HCT116 (cell line): ENCODE measurements around the gene IRF8. TPM values are rescaled to one million over a fixed set of nuclear protein-coding genes. Genes with fewer than 3 reads are reported as not detected.

Experiments used
- ATAC-seq: fragments of 200-7000 bp; cut with Tn5 transposase; 2 replicates; pipeline ENCODE4 v1.9.1; 2020; ENCODE audit warnings: mild to moderate bottlenecking, moderate library complexity
- BruUV-seq: library from RNA; stranded (reverse); fragments of 400-500 nt; replicated peaks from 2 replicates; lab custom pipeline; 2021; lab: Mats Ljungman, UMichigan
- CTCF ChIA-PET: fragments of 300-600 bp; sonication (Branson Sonifier 250); formaldehyde crosslinking; loops from one replicate; lab custom pipeline; 2021; ENCODE audit warnings: antibody characterized with exemption; lab: Charles Lee
- POLR2A ChIA-PET: fragments of 300-600, 350-600 bp; sonication (Branson Sonifier 250); formaldehyde crosslinking; loops from one replicate; lab custom pipeline; 2021; ENCODE audit warnings: antibody characterized with exemption; lab: Charles Lee
- RAD21 ChIA-PET, 2 experiments: fragments of 300-600 bp; sonication (Branson Sonifier 250); formaldehyde crosslinking; loops; one replicate each; lab custom pipeline; 2023; ENCODE audit warnings: low total read pairs in 2 of 2; ENCODE audit not compliant: uncharacterized antibody in 2 of 2, unreplicated experiment in 2 of 2, low non-redundant PET in 1 of 2; lab: Charles Lee
- DNase-seq: peaks from one replicate; pipeline ENCODE4 v3.0.0-alpha.2; 2010; ENCODE audit warnings: low read depth, low spot score
- H2AFZ ChIP-seq: fragments of 200-600 bp; shearing (Covaris generic), sonication (generic); 2 replicates; pipeline ENCODE4 v1.6.1; 2017; ENCODE audit warnings: low read depth, mixed run types, mixed read lengths, antibody characterized with exemption, low read length; ENCODE audit not compliant: poor library complexity, severe bottlenecking
- H3K27ac ChIP-seq: 2 replicates; pipeline ENCODE4 v1.5.1; 2012; ENCODE audit warnings: low read depth, low read length
- H3K27me3 ChIP-seq: fragments of 200-600 bp; sonication (generic); 2 replicates; pipeline ENCODE4 v1.6.1; 2016; ENCODE audit warnings: mixed run types, low read length, mixed read lengths; ENCODE audit not compliant: insufficient read depth
- H3K36me3 ChIP-seq, 2 experiments: fragments of 200-500 bp in 1 of 2; fragments of 200-600 bp in 1 of 2; sonication (Bioruptor generic) in 1 of 2; sonication (generic) in 1 of 2; 2 replicates each; pipeline versions ENCODE4 v1.5.1 to v1.6.1; 2014 to 2016; ENCODE audit warnings: low read length in 2 of 2, inconsistent platforms in 1 of 2, mixed read lengths in 1 of 2, mixed run types in 1 of 2; ENCODE audit not compliant: insufficient read depth in 2 of 2, control insufficient read depth in 1 of 2
- H3K4me1 ChIP-seq, 2 experiments: fragments of 200-600 bp in 1 of 2; sonication (generic) in 1 of 2; 2 replicates each; pipeline versions ENCODE4 v1.5.1 to v1.6.1; 2012 to 2017; ENCODE audit warnings: low read length in 2 of 2, inconsistent platforms in 1 of 2, mild to moderate bottlenecking in 1 of 2, mixed read lengths in 1 of 2, mixed run types in 1 of 2, moderate library complexity in 1 of 2; ENCODE audit not compliant: insufficient read depth in 2 of 2, control insufficient read depth in 1 of 2
- H3K4me2 ChIP-seq: fragments of 200-600 bp; sonication (generic); 2 replicates; pipeline ENCODE4 v1.6.1; 2017; ENCODE audit warnings: mixed run types, low read length, mixed read lengths
- H3K4me3 ChIP-seq, 2 experiments: fragments of 200-600 bp in 1 of 2; sonication (generic) in 1 of 2; replicated peaks in 1 of 2; 2 replicates each; pipeline ENCODE4 v1.5.1; 2011 to 2016; ENCODE audit warnings: low read length in 2 of 2, control low read depth in 1 of 2, low read depth in 1 of 2, mild to moderate bottlenecking in 1 of 2, mixed read lengths in 1 of 2, mixed run types in 1 of 2
- H3K79me2 ChIP-seq: fragments of 200-600 bp; sonication (generic); 2 replicates; pipeline ENCODE4 v1.6.1; 2017; ENCODE audit warnings: mild to moderate bottlenecking, mixed run types, low read length, moderate library complexity, mixed read lengths; ENCODE audit not compliant: insufficient read depth
- H3K9ac ChIP-seq: fragments of 200-600 bp; sonication (generic); 2 replicates; pipeline ENCODE4 v1.6.1; 2016; ENCODE audit warnings: low read length, mixed read lengths
- H3K9me2 ChIP-seq: fragments of 200-600 bp; sonication (generic), shearing (Covaris generic); 2 replicates; pipeline ENCODE4 v1.6.1; 2017; ENCODE audit warnings: mixed run types, mild to moderate bottlenecking, moderate library complexity; ENCODE audit not compliant: insufficient read depth
- H3K9me3 ChIP-seq, 2 experiments: fragments of 200-500 bp in 1 of 2; fragments of 200-600 bp in 1 of 2; sonication (Bioruptor generic) in 1 of 2; sonication (generic) in 1 of 2; 2 replicates each; pipeline ENCODE4 v1.6.1; 2014 to 2017; ENCODE audit warnings: low read length in 2 of 2, mixed read lengths in 2 of 2, inconsistent platforms in 1 of 2, low read depth in 1 of 2, mild to moderate bottlenecking in 1 of 2, mixed run types in 1 of 2, moderate library complexity in 1 of 2; ENCODE audit not compliant: control insufficient read depth in 1 of 2, insufficient read depth in 1 of 2
- H4K20me1 ChIP-seq: fragments of 200-600 bp; sonication (generic), shearing (Covaris generic); 2 replicates; pipeline ENCODE4 v1.6.1; 2017; ENCODE audit warnings: mixed run types, mild to moderate bottlenecking, moderate library complexity; ENCODE audit not compliant: insufficient read depth
- SRF ChIP-seq: IDR thresholded peaks from 2 replicates; pipeline ENCODE4 v1.6.1; 2012; ENCODE audit warnings: low read depth
- ZFX ChIP-seq: fragments of 450-650 bp; IDR thresholded peaks from 2 replicates; pipeline ENCODE4 v1.6.1; 2017
- intact Hi-C: fragments of 100-400 bp; cut with micrococcal nuclease; formaldehyde crosslinking; loops from 2 replicates; pipeline ENCODE4 v1.10.0; 2022
- total RNA-seq: library from RNA; stranded (reverse); gene quantifications from one replicate; pipeline ENCODE4 v1.2.1, GENCODE V29; 2021; ENCODE audit not compliant: unreplicated experiment
- TF ChIP-seq, protein P1 (sequence below), 3 experiments: fragments of 200-600 bp in 1 of 3; sonication (generic) in 1 of 3; IDR thresholded peaks in 2 of 3; conservative IDR thresholded peaks in 1 of 3; 2 replicates each; pipeline ENCODE4 v1.5.1; 2012 to 2017; ENCODE audit warnings: low read depth in 2 of 3, low read length in 2 of 3, antibody characterized with exemption in 1 of 3, borderline replicate concordance in 1 of 3, control low read depth in 1 of 3, mild to moderate bottlenecking in 1 of 3, mixed read lengths in 1 of 3, mixed run types in 1 of 3, moderate library complexity in 1 of 3; ENCODE audit not compliant: insufficient read depth in 1 of 3

IRF8 gene
- total RNA-seq, 1 experiment from 2014 or later = 0.61 TPM

GRCh38 chr16:85960486-85961046, 61.6 kb downstream of the IRF8 start:
- CTCF ChIA-PET = interaction anchor here (1.9 kb wide), 1 partner anchor 141 kb away, joined by 4 read pairs; no protein-coding TSS in a partner anchor
- ATAC-seq (no peak), DNase-seq (no peak)
- Histone ChIP-seq H4K20me1 (no peaks in the 10 kb centered on the region), H3K9me2 (no peaks in the 10 kb centered on the region), H2AFZ (no peak overlapping the region), H3K79me2 (no peaks in the 10 kb centered on the region), H3K9me3 (no peaks in the 10 kb centered on the region), H3K4me2 (no peak overlapping the region), H3K9ac (no peak overlapping the region), H3K27ac (no peak overlapping the region), H3K4me3 (no peak overlapping the region), H3K36me3 (no peaks in the 10 kb centered on the region), H3K27me3 (peaks cover 10% of the 10 kb centered on the region; the same call in 1 of the 2 replicates), H3K4me1 (no peaks in the 10 kb centered on the region)
- POLR2A ChIA-PET = no interaction called here
- BruUV-seq = no TSS peak
- RAD21 ChIA-PET = no interaction called here
- TF ChIP-seq SRF = no peak
- intact Hi-C loops = loop anchor here (10.0 kb wide), 1 partner anchor 56 kb away; no protein-coding TSS in a partner anchor

GRCh38 chr16:85961988-85962915, 63.3 kb downstream of the IRF8 start:
- no peak overlapping the region for H3K27ac ChIP-seq
- no peaks in the 10 kb centered on the region for H4K20me1 ChIP-seq
- TF ChIP-seq, protein P1, sequence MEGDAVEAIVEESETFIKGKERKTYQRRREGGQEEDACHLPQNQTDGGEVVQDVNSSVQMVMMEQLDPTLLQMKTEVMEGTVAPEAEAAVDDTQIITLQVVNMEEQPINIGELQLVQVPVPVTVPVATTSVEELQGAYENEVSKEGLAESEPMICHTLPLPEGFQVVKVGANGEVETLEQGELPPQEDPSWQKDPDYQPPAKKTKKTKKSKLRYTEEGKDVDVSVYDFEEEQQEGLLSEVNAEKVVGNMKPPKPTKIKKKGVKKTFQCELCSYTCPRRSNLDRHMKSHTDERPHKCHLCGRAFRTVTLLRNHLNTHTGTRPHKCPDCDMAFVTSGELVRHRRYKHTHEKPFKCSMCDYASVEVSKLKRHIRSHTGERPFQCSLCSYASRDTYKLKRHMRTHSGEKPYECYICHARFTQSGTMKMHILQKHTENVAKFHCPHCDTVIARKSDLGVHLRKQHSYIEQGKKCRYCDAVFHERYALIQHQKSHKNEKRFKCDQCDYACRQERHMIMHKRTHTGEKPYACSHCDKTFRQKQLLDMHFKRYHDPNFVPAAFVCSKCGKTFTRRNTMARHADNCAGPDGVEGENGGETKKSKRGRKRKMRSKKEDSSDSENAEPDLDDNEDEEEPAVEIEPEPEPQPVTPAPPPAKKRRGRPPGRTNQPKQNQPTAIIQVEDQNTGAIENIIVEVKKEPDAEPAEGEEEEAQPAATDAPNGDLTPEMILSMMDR (IDR thresholded peaks at IDR 0.05 in 2 of 3, conservative IDR thresholded peaks at IDR 0.05 in 1 of 3; ENCODE audit: borderline replicate concordance in 1 of 3, insufficient read depth in 1 of 3, low read depth in 2 of 3, low read length in 2 of 3) = peak in 2 of 3 experiments; percentile 25 to 48; a peak in 3 of 6 replicates
- TF ChIP-seq ZFX = no peak
- peaks cover 21% of the 10 kb centered on the region for H3K27me3 ChIP-seq
- H3K36me3 ChIP-seq = no peaks in the 10 kb centered on the region
- no peak for DNase-seq
- no peak overlapping the region for H3K4me2 ChIP-seq
- no peak overlapping the region for H2AFZ ChIP-seq
- no peaks in the 10 kb centered on the region for H3K79me2 ChIP-seq
- BruUV-seq = no TSS peak
- intact Hi-C loops = loop anchor here (10.0 kb wide), 1 partner anchor 57 kb away; no protein-coding TSS in a partner anchor
- peak; percentile 46; the same call in 1 of the 2 replicates for ATAC-seq
- no peak overlapping the region for H3K9ac ChIP-seq
- no peaks in the 10 kb centered on the region for H3K4me1 ChIP-seq
- ChIA-PET RAD21 (no interaction called here), CTCF (interaction anchor here (0.5 to 1.6 kb wide), 3 partner anchors 20 to 143 kb away, joined by 3 to 5 read pairs (median 5); no protein-coding TSS in a partner anchor), POLR2A (no interaction called here)
- H3K4me3 ChIP-seq = no peak overlapping the region
- H3K9me2 ChIP-seq = no peaks in the 10 kb centered on the region
- no peaks in the 10 kb centered on the region for H3K9me3 ChIP-seq
